Measurements from ENCODE around the gene BCKDHA. TPM values are rescaled to one million over a fixed set of nuclear protein-coding genes. Genes with fewer than 3 reads are reported as not detected.

The BCKDHA gene
- total RNA-seq, 1 donor from 2014 or later: 11.7 TPM

DNA sequence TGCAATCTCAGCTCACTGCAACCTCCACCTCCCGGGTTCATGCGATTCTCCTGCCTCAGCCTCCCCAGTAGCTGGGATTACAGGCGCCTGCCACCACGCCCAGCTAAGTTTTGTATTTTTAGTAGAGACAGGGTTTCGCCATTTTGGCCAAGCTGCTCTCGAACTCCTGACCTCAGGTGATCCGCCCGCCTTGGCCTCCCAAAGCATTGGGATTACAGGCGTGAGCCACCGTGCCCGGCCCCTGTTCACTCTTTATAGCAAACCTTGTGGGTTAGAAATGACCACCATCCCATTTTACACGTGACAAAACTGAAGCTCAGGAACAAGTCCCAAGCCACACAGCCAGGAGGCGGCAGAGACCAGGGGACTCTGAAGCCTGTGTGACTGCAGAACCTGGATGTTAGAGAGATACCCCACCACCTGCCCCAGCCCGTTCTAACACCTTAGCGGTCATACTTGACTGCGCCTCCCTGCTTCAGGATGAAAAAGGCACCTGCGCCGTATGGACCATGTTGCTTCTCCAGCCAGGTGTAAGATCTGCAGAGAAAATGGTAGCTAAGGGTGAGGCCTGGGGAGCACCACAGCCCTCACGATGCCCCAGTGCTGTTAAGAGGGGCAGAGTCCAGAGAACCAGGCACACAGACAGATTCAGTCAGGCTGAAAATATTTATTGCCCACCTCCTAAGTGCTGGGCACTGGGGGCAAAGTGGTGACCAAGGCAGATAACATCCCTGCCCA lies 38.5 kb downstream of the BCKDHA start:
- no peak for DNase-seq (ENCODE audit: extremely low spot score, unreplicated experiment)
- no peak for TF ChIP-seq CTCF (conservative IDR thresholded peaks at IDR 0.05)

GRCh38 chr19:41436674-41436951 lies 39.0 kb downstream of the BCKDHA start:
- Mint-ChIP-seq H3K27ac (no peak overlapping the region), H3K27me3 (peaks cover 7% of the 10 kb centered on the region), H3K36me3 (peaks cover 12% of the 10 kb centered on the region), H3K9me3 (no peaks in the 10 kb centered on the region), H3K4me3 (peak overlapping the region; percentile 32), H3K4me1 (ENCODE audit: unreplicated experiment) (peaks cover 3% of the 10 kb centered on the region)
- no peak for TF ChIP-seq CTCF (conservative IDR thresholded peaks at IDR 0.05)
- DNase-seq (ENCODE audit: extremely low spot score, unreplicated experiment): no peak

More for the DNA sequence above, 38.5 kb downstream of the BCKDHA start:
- Mint-ChIP-seq H3K27me3 (peaks cover 5% of the 10 kb centered on the region), H3K4me1 (ENCODE audit: unreplicated experiment) (peaks cover 3% of the 10 kb centered on the region), H3K9me3 (no peaks in the 10 kb centered on the region), H3K27ac (no peak overlapping the region), H3K36me3 (peaks cover 12% of the 10 kb centered on the region), H3K4me3 (peak overlapping the region; percentile 32)

GRCh38 chr19:41437944-41438574 lies 40.4 kb downstream of the BCKDHA start:
- Mint-ChIP-seq H3K4me3 (peak overlapping the region; percentile 76), H3K36me3 (peaks cover 7% of the 10 kb centered on the region), H3K27ac (no peak overlapping the region), H3K27me3 (peaks cover 9% of the 10 kb centered on the region), H3K4me1 (ENCODE audit: unreplicated experiment) (peaks cover 3% of the 10 kb centered on the region), H3K9me3 (no peaks in the 10 kb centered on the region)
- no peak for TF ChIP-seq CTCF (conservative IDR thresholded peaks at IDR 0.05)
- DNase-seq (ENCODE audit: extremely low spot score, unreplicated experiment): no peak

GRCh38 chr19:41439441-41440222 lies 42.0 kb downstream of the BCKDHA start, which contains the start of gene DMAC2:
Gene DMAC2, minus strand, starts transcription at chr19:41439912. Its CDS starts 13 bp downstream, at chr19:41439899.
- peaks cover 22% of the 10 kb centered on the region for H3K27me3 Mint-ChIP-seq

More at GRCh38 chr19:41439441-41440222, 42.0 kb downstream of the BCKDHA start, which contains the start of gene DMAC2:
- H3K27ac Mint-ChIP-seq: no peak within 1 kb of the TSS
- peaks cover 3% of the 10 kb centered on the region for H3K36me3 Mint-ChIP-seq
- H3K4me1 Mint-ChIP-seq (ENCODE audit: unreplicated experiment): peaks cover 3% of the 10 kb centered on the region
- DNase-seq (ENCODE audit: extremely low spot score, unreplicated experiment): peak; percentile 90
- no peaks in the 10 kb centered on the region for H3K9me3 Mint-ChIP-seq
- H3K4me3 Mint-ChIP-seq: no peak within 1 kb of the TSS
- TF ChIP-seq CTCF (conservative IDR thresholded peaks at IDR 0.05): peak; percentile 57
